ENCODE results near the gene YES1. TPM values are rescaled to one million over a fixed set of nuclear protein-coding genes. Genes with fewer than 3 reads are reported as not detected.

YES1 gene
- total and polyA plus RNA-seq, 2 donors (not counting 3 experiments of a cell fraction or from before 2014, with no cell fraction given) = 16.5 to 92.3 TPM

DNA sequence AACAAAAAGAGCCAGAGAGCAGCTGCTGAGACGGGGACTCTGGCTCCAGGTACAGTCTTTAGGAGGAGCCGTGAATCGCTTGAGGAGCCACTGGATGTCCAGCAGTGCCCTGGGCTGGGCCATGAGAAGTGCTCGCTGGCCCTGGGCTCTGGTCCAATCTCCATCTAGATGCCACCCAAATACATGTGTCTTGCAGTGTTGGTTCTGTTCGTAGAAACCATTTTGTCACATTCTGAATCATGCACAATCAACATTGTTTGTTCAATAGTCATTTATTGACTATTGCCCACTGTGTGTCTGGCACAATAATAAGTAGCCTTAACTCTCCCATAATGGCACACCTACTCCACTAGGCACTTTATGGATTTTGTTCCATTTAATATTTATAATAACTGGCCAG is 128.5 kb downstream of the YES1 start:
- Histone ChIP-seq H3K9me3 (replicated peaks; ENCODE audit: control insufficient read depth, insufficient read depth, low read length) (no peaks in the 10 kb centered on the region), H2AFZ (ENCODE audit: low read depth, low read length) (no peak overlapping the region), H3K4me2 (ENCODE audit: insufficient read depth, low read length) (no peak overlapping the region), H3K79me2 (ENCODE audit: control insufficient read depth, insufficient read depth, low read length) (no peaks in the 10 kb centered on the region), H3K4me1 (ENCODE audit: control insufficient read depth, extremely low read depth, insufficient read depth, low read length) (no peaks in the 10 kb centered on the region), H3K9ac (replicated peaks; ENCODE audit: extremely low read depth, insufficient read depth, low read length) (no peak overlapping the region), H4K20me1 (replicated peaks; ENCODE audit: control insufficient read depth, extremely low read depth, insufficient read depth, low read length) (no peaks in the 10 kb centered on the region), H3K27me3 (ENCODE audit: control insufficient read depth in 2 of 2, insufficient read depth in 2 of 2, low read length in 2 of 2) (no peaks in the 10 kb centered on the region), H3K36me3 (ENCODE audit: control insufficient read depth in 2 of 2, extremely low read depth in 1 of 2, insufficient read depth in 2 of 2, low read length in 2 of 2) (peaks cover 4 to 5% of the 10 kb centered on the region in 2 experiments), H3K9me1 (replicated peaks; ENCODE audit: control insufficient read depth, extremely low read depth, insufficient read depth, low read length) (no peaks in the 10 kb centered on the region), H3K27ac (ENCODE audit: insufficient read depth, low read depth, low read length) (no peak overlapping the region), H3K4me3 (replicated peaks in 1 of 3; ENCODE audit: insufficient read depth in 1 of 3, low read depth in 1 of 3, low read length in 3 of 3) (no peak overlapping the region)
- DNase-seq (ENCODE audit: low read depth, low spot score) (no peak), FAIRE-seq (no peak)
- ChIA-PET CTCF (interaction anchor here (2.0 kb wide), 1 partner anchor 147 kb away, joined by 8 read pairs; no protein-coding TSS in a partner anchor), POLR2A (no interaction called here)
- intact Hi-C loops (cut with micrococcal nuclease) (no loop called here), dilution Hi-C loops (cut with MboI; ENCODE audit: extremely low pct_ligation_motif_present, low sequenced_read_pairs) (no loop called here)
- no peak for TF ChIP-seq MYC (IDR thresholded peaks at IDR 0.05; ENCODE audit: low read depth, low read length)
- no peak for TF ChIP-seq EZH2 (IDR thresholded peaks at IDR 0.05; ENCODE audit: borderline replicate concordance, low read depth, low read length, severe bottlenecking)
- TF ChIP-seq, protein P1, sequence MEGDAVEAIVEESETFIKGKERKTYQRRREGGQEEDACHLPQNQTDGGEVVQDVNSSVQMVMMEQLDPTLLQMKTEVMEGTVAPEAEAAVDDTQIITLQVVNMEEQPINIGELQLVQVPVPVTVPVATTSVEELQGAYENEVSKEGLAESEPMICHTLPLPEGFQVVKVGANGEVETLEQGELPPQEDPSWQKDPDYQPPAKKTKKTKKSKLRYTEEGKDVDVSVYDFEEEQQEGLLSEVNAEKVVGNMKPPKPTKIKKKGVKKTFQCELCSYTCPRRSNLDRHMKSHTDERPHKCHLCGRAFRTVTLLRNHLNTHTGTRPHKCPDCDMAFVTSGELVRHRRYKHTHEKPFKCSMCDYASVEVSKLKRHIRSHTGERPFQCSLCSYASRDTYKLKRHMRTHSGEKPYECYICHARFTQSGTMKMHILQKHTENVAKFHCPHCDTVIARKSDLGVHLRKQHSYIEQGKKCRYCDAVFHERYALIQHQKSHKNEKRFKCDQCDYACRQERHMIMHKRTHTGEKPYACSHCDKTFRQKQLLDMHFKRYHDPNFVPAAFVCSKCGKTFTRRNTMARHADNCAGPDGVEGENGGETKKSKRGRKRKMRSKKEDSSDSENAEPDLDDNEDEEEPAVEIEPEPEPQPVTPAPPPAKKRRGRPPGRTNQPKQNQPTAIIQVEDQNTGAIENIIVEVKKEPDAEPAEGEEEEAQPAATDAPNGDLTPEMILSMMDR (IDR thresholded peaks at IDR 0.05; ENCODE audit: extremely low read depth in 1 of 2, insufficient read depth in 1 of 2, low read depth in 1 of 2, low read length in 2 of 2) = no peak
- no peak for TF ChIP-seq POLR2A (IDR thresholded peaks at IDR 0.05; ENCODE audit: low read depth, low read length)
- TF ChIP-seq POLR2AphosphoS5 (IDR thresholded peaks at IDR 0.05; ENCODE audit: insufficient read depth, low read depth, low read length) = no peak
- no peak for TF ChIP-seq FOS (IDR thresholded peaks at IDR 0.05; ENCODE audit: borderline replicate concordance, insufficient read depth, low read length)
- TF ChIP-seq, protein P2, sequence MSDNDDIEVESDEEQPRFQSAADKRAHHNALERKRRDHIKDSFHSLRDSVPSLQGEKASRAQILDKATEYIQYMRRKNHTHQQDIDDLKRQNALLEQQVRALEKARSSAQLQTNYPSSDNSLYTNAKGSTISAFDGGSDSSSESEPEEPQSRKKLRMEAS (IDR thresholded peaks at IDR 0.05; ENCODE audit: insufficient read depth, insufficient read length) = no peak
- no TSS peak for BruUV-seq (replicated peaks)

Measured in endothelial cell of umbilical vein (primary cell).